Measurements from ENCODE around the gene SELENON.
A peak's percentile ranks its signal among the peaks of the same experiment; 100 is the strongest.

SELENON gene

DNA sequence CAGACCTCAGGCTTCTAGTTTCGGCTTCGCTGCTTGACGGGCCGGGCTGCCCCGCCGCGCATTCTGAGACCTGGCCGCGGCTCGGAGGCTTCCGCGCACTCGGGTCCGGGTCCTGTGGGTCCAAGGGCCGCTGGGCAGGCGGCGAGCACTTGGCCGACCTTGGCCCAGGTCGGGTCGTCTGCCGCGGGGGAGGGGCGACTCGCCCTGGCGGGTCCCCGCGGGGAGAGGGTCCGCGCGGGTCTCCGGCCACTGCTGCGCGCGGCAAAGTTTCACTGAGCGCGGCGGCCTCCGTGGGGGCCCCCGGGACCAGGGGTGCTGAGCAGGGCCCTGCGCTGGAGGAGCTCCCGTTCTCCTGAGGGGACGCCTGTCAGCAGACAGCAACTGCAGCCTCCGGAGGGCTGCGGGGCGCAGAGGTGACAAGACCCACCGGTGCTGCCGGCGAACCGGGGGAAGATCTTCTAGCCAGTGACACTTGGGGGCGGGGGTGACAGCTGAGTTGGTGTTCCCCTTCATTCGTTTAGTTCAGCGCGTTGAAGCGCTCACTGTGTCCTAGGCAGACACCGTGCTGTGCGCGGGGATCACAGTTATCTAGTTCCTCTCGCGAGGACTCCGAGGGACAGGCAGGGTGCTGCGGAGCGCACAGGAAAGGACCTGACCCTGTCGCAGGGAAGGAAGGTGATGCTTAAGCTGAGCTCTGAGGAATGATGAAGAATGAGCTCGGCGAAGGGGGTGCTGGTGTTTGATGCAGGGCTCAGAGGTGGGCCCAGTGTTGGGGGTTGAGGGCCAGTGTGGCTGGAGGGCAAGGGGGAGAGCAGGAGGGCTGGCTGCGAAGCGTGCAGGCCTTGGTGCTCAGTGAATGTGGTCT lies 20.5 kb downstream of the SELENON start:
- H3K9me3 ChIP-seq (replicated peaks in 1 of 11): no peaks in the 10 kb centered on the region
- TF ChIP-seq Cebpa-rat (IDR thresholded peaks at IDR 0.05): no peak

DNA sequence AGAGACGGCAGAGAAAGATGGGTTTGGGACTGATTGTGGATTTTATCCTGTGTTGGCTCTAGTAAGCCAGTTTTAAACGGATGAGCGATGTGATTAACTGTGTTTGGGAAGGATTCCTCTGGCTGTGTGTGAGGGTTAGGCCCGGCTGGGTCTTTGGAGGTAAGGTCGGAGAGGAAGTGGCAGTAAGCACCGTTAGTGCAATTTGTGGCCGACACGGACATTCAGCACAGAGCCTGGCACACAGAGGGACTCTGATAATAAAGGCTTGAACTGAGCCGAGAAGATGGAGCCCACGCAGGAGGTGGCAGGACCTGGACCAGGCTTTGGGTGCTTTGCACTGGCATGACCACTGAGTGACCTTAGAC lies 21.1 kb downstream of the SELENON start:
- H3K4me1 ChIP-seq: peaks cover 34 to 45% (median 38%) of the 10 kb centered on the region in 10 experiments

More for the DNA sequence above, 20.5 kb downstream of the SELENON start:
- Histone ChIP-seq H3K27ac (peak overlapping the region; percentile 73 to 92 (median 87)), H3K9ac (peak overlapping the region; percentile 86 to 97 (median 93)), H3K4me2 (peak overlapping the region; percentile 88 to 99 (median 94)), H3K4me1 (peaks cover 34 to 45% (median 38%) of the 10 kb centered on the region in 10 experiments), H4K20me1 (peaks cover 6 to 51% (median 31%) of the 10 kb centered on the region in 11 experiments; a peak in 16 of 22 replicates), H3K27me3 (no peaks in the 10 kb centered on the region), H3K4me3 (peak overlapping the region; percentile 82 to 98 (median 90)), H3K36me3 (peaks cover 17 to 35% (median 31%) of the 10 kb centered on the region in 11 experiments; a peak in 20 of 22 replicates)

DNA sequence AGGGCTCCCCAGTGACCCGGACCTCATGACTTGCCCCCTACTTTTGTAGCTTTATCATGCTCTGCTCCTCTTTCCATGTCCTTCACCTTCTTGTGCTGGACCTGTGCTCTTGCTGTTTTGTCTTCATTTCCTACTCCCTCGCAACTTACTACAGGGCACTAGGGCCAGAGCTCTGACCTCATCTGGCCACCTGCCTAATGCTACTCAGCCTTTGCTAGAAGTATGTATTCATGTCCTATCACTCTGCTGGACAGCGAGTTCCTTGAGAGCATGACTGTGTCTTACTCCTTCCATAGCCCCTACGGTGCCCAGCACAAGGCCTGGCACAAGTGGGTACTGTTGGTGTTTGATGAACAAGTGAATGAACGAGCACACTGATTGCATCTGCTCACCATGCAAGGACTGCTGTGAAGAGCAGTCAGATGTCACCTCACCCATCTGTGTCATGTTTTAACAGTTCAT lies 21.7 kb downstream of the SELENON start:
- H3K4me1 ChIP-seq: peaks cover 34 to 45% (median 38%) of the 10 kb centered on the region in 10 experiments
- H3K27me3 ChIP-seq: no peaks in the 10 kb centered on the region
- H4K20me1 ChIP-seq: peaks cover 11 to 48% (median 34%) of the 10 kb centered on the region in 11 experiments; a peak in 17 of 22 replicates
- TF ChIP-seq Cebpa-rat (IDR thresholded peaks at IDR 0.05): no peak
- H3K9me3 ChIP-seq (replicated peaks in 1 of 11): no peaks in the 10 kb centered on the region
- H3K36me3 ChIP-seq: peaks cover 25 to 37% (median 33%) of the 10 kb centered on the region in 11 experiments
- H3K9ac ChIP-seq: peak overlapping the region; percentile 86 to 97 (median 93); a peak in 20 of 22 replicates
- peak overlapping the region; percentile 88 to 99 (median 94) for H3K4me2 ChIP-seq
- H3K4me3 ChIP-seq: peak overlapping the region; percentile 82 to 98 (median 90)
- H3K27ac ChIP-seq: peak overlapping the region in 4 of 11 experiments; percentile 91 to 92 (median 92); a peak in 7 of 22 replicates

More for the DNA sequence above, 21.1 kb downstream of the SELENON start:
- Histone ChIP-seq H3K9me3 (replicated peaks in 1 of 11) (no peaks in the 10 kb centered on the region), H3K4me3 (peak overlapping the region; percentile 82 to 98 (median 90)), H3K27ac (peak overlapping the region; percentile 28 to 92 (median 87); a peak in 21 of 22 replicates), H3K36me3 (peaks cover 19 to 35% (median 31%) of the 10 kb centered on the region in 11 experiments), H3K9ac (peak overlapping the region; percentile 86 to 97 (median 93)), H3K4me2 (peak overlapping the region; percentile 88 to 99 (median 94)), H3K27me3 (no peaks in the 10 kb centered on the region), H4K20me1 (peaks cover 10 to 51% (median 32%) of the 10 kb centered on the region in 11 experiments; a peak in 16 of 22 replicates)
- TF ChIP-seq Cebpa-rat (IDR thresholded peaks at IDR 0.05): no peak

DNA sequence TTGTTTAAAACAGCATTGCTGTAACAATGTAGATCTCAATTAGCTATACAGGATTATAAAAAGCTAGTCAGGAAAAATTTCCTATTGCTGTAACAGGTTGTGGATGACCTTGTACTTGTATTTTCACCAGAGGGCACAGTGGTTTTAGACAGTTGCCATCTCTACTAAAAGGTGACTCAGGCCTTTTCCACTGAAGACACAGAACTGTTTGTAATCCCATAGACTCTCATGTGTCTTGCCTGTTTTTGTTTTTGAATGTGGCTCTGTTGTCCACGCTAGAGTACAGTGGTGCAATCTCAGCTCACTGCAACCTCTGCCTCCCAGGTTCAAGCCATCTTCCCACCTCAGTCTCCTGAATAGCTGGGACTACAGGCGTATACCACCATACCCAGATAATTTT lies 25.6 kb downstream of the SELENON start:
- Histone ChIP-seq H3K9me3 (replicated peaks in 1 of 11) (no peaks in the 10 kb centered on the region), H3K4me2 (no peak overlapping the region), H4K20me1 (peaks cover 11 to 55% (median 34%) of the 10 kb centered on the region in 11 experiments; a peak in 17 of 22 replicates), H3K27ac (no peak overlapping the region), H3K36me3 (peaks cover 64 to 76% (median 73%) of the 10 kb centered on the region in 11 experiments), H3K9ac (0 out of 22 replicates have a peak overlapping the region, but pooled peaks of 1 of the 11 experiments have one; percentile 6), H3K4me1 (peaks cover 15 to 23% (median 17%) of the 10 kb centered on the region in 10 experiments), H3K27me3 (no peaks in the 10 kb centered on the region), H3K4me3 (no peak overlapping the region)
- no peak for TF ChIP-seq Cebpa-rat (IDR thresholded peaks at IDR 0.05)

DNA sequence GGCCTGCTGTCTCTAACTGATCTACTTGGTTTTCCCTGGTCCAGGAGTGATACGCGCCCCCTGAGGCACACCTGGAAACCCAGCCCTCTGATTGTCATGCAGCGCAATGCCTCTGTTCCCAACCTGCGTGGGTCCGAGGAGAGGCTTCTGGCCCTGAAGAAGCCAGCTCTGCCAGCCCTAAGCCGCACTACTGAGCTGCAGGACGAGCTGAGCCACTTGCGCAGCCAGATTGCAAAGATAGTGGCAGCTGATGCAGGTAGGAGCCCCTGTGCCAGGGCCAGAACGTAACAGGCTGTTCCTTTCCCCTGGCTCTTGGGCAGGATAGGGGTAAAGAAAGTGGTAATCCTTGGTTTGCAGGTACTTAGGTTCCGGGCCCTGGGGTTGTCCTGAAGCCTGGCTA lies 26.6 kb downstream of the SELENON start:
- H3K9ac ChIP-seq: no peak overlapping the region
- no peaks in the 10 kb centered on the region for H3K9me3 ChIP-seq (replicated peaks in 1 of 11)
- no peak overlapping the region for H3K27ac ChIP-seq
- H3K4me2 ChIP-seq: no peak overlapping the region
- peaks cover 11 to 25% (median 15%) of the 10 kb centered on the region in 10 experiments for H3K4me1 ChIP-seq
- H3K36me3 ChIP-seq: peaks cover 74 to 86% (median 82%) of the 10 kb centered on the region in 11 experiments
- peaks cover 3 to 54% (median 27%) of the 10 kb centered on the region in 11 experiments; a peak in 17 of 22 replicates for H4K20me1 ChIP-seq
- no peak overlapping the region for H3K4me3 ChIP-seq
- no peaks in the 10 kb centered on the region for H3K27me3 ChIP-seq
- TF ChIP-seq Cebpa-rat (IDR thresholded peaks at IDR 0.05): no peak

DNA sequence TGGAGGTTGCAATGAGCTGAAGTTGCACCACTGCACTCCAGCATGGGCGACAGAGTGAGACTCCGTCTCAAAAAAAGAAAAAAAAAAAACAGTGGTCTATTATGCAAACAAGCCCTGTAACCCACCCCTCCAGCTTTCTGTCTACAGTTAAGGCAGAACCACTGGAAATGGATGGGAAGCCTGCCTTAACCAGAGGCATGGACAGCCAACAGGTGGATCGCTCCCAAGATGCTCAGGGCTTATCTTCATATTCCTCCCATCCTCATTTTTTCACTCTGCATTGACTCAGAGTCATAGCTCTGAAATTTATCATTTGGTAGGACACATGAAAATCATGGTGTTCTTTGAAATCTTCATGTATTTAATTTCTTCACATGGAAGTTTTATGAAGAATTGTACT lies 28.5 kb downstream of the SELENON start:
- H3K4me2 ChIP-seq: no peak overlapping the region
- H3K4me1 ChIP-seq: peaks cover 15 to 29% (median 19%) of the 10 kb centered on the region in 10 experiments
- no peaks in the 10 kb centered on the region for H3K27me3 ChIP-seq
- no peak overlapping the region for H3K4me3 ChIP-seq
- H3K27ac ChIP-seq: no peak overlapping the region
- no peak for TF ChIP-seq Cebpa-rat (IDR thresholded peaks at IDR 0.05)
- peaks cover 92 to 97% (median 94%) of the 10 kb centered on the region in 11 experiments for H3K36me3 ChIP-seq
- H3K9ac ChIP-seq: no peak overlapping the region
- H3K9me3 ChIP-seq (replicated peaks in 1 of 11): no peaks in the 10 kb centered on the region
- peaks cover 0 to 47% (median 17%) of the 10 kb centered on the region in 11 experiments; a peak in 16 of 22 replicates for H4K20me1 ChIP-seq

DNA sequence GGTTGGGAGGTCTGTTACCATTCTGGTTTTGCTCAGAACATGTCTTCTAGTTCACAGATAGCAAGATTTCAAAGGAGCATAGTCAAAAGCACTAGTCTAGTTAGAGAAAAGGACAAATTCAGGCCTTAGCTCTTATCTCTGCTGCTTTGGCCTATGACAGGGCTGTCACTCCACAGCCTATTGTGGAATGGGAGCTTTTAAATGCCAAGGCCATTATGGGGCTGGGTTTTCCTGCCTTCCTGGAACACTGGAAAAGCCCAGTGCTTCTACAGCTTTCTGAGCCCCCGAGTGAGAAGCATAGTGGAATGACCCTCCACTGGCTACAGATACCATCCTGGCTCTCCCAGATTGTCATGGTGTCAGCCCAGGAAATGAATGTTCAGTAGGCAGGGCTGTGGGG lies 29.1 kb downstream of the SELENON start:
- H3K36me3 ChIP-seq: peaks cover 92 to 97% (median 94%) of the 10 kb centered on the region in 11 experiments
- peaks cover 0 to 42% (median 15%) of the 10 kb centered on the region in 11 experiments; a peak in 15 of 22 replicates for H4K20me1 ChIP-seq
- H3K4me2 ChIP-seq: no peak overlapping the region

DNA sequence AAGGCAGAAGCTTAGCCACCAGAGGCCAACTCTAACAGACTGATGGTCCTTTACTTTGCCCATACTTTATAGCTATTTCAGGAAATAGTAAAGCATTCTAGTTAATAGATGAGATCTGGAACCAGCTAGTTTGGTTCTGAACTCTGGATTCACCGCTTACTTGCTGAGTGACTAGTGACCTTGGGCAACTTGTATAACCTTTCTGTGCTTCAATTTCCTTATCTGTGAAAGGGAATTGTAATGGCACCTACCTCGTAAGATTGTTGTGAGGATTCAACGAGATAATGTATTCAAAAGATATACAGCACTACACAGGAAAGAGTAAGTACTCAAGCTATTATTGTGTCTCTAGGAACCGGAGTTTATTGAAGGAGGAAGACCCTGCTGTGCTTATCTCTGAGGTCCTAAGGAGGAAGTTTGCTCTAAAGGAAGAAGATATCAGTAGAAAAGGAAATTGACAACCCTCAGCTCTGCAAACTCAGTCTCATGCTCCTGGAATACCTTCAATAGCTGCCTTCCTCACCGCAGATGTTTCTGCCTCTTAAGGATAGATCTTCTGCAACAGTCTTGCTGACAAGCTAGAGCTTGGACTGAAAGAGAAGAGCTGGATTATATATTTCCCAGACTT lies 31.7 kb downstream of the SELENON start:
- no peaks in the 10 kb centered on the region for H3K27me3 ChIP-seq
- peaks cover 15 to 29% (median 19%) of the 10 kb centered on the region in 10 experiments for H3K4me1 ChIP-seq
- no peak overlapping the region for H3K4me3 ChIP-seq
- H4K20me1 ChIP-seq: peaks cover 0 to 25% (median 10%) of the 10 kb centered on the region in 11 experiments; a peak in 10 of 22 replicates
- H3K27ac ChIP-seq: 0 out of 22 replicates have a peak overlapping the region, but pooled peaks of 1 of the 11 experiments have one; percentile 0
- peaks cover 90 to 100% (median 100%) of the 10 kb centered on the region in 11 experiments for H3K36me3 ChIP-seq
- TF ChIP-seq Cebpa-rat (IDR thresholded peaks at IDR 0.05): no peak
- peak overlapping the region in 3 of 11 experiments; percentile 6 to 21 (median 6); a peak in 2 of 22 replicates for H3K9ac ChIP-seq
- H3K9me3 ChIP-seq (replicated peaks in 1 of 11): no peaks in the 10 kb centered on the region
- H3K4me2 ChIP-seq: peak overlapping the region; percentile 8 to 60 (median 48)

More for the DNA sequence above, 29.1 kb downstream of the SELENON start:
- Histone ChIP-seq H3K4me1 (peaks cover 15 to 29% (median 19%) of the 10 kb centered on the region in 10 experiments), H3K4me3 (no peak overlapping the region), H3K9ac (no peak overlapping the region), H3K27me3 (no peaks in the 10 kb centered on the region), H3K27ac (no peak overlapping the region), H3K9me3 (replicated peaks in 1 of 11) (no peaks in the 10 kb centered on the region)
- TF ChIP-seq Cebpa-rat (IDR thresholded peaks at IDR 0.05): no peak

Data from BLaER1 treated with 17β-estradiol and CSF1 and Interleukin-3, amounts not matched to agents 10 nM and 100 nM (cell line).